ENCODE results near the gene EIF2A.
A peak's percentile ranks its signal among the peaks of the same experiment; 100 is the strongest.
"Not testable (repeated sequence)": the region's sequence is repeated elsewhere in the genome, so short reads cannot be mapped to it uniquely, and the experiment has no call there.

The EIF2A gene

DNA sequence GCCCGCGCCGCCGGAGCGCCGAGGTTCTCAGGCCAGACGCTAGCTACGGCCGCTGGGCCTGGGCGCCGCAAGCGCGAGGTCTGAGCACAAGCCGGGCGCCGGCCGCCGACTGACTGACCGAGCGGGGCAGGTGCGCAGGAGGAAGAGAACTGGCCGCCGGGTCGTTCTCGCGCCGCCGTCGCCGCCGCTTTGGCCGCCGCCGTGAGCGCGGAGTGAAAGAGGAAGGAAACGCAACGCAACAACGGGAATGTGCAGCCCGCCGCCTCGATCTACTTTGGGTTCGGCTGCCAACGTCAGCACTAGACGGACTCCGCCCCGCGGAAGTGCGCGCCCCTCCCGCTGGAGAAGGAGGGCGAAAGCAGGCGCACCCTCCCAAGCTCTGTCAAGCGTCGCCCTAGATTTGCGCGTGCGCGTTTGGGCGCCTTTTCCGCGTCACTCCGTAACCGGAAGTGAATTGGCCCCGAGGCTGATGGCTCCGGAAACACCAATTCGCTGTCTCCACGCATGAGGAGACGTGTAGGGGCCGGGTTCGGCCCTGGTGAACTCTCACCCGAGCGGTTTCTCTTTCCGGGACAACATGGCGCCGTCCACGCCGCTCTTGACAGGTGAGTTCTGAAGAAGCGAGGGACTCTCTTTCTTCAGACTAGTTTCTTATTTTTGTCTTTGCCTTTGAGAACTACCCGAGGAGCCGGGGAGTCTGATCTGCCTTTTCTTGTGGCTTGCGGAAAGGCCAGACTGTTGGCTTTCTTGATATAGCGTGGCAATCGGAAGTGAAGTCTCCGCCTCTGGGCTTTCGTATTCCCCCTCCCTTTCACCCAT lies at the start of gene EIF2A, which contains the start of gene SERP1:
EIF2A (plus strand) TSS at position 562 of the 819 bp plus-strand sequence; CDS start at position 578, 16 bp downstream.
SERP1 (minus strand) TSS at position 271 of the 819 bp plus-strand sequence. CDS start 361 bp downstream, outside the sequence.
- Histone ChIP-seq H3K9me3 (ENCODE audit: insufficient read depth, low read length) (no peaks in the 10 kb centered on the region), H3K9ac (ENCODE audit: low read length) (peak within 1 kb of the TSS; percentile 97), H4K20me1 (ENCODE audit: low read depth, low read length) (peaks cover 14% of the 10 kb centered on the region; the same call in 1 of the 2 replicates), H3K27ac (ENCODE audit: low read depth, low read length) (peak within 1 kb of the TSS; percentile 80), H3F3A (ENCODE audit: insufficient read depth) (peaks cover 1% of the 10 kb centered on the region; the same call in 1 of the 2 replicates), H2AFZ (ENCODE audit: low read depth, low read length, severe bottlenecking) (peak within 1 kb of the TSS; percentile 59), H3K4me3 (ENCODE audit: insufficient read depth, low read length, poor library complexity, severe bottlenecking) (peak within 1 kb of the TSS; percentile 94), H3K27me3 (ENCODE audit: low read length) (no peaks in the 10 kb centered on the region), H3K36me3 (ENCODE audit: low read length) (peaks cover 27% of the 10 kb centered on the region), H3K9me2 (replicated peaks; ENCODE audit: insufficient read depth, low read length) (no peaks in the 10 kb centered on the region), H3K4me2 (ENCODE audit: low read depth, low read length, poor library complexity, severe bottlenecking) (peak within 1 kb of the TSS; percentile 93), H3K79me2 (ENCODE audit: insufficient read depth, low read length) (peaks cover 79% of the 10 kb centered on the region)
- TF ChIP-seq EZH2phosphoT487 (conservative IDR thresholded peaks at IDR 0.05; ENCODE audit: low read length): no peak

GRCh38 chr3:150497956-150498355 lies 48.6 kb upstream of the EIF2A start:
- no peaks in the 10 kb centered on the region for H3K27me3 ChIP-seq (ENCODE audit: low read length)
- H3K9me3 ChIP-seq (ENCODE audit: insufficient read depth, low read length): peaks cover 8% of the 10 kb centered on the region; the same call in 1 of the 2 replicates
- no peak overlapping the region for H3K4me2 ChIP-seq (ENCODE audit: low read depth, low read length, poor library complexity, severe bottlenecking)
- no peaks in the 10 kb centered on the region for H3K9me2 ChIP-seq (replicated peaks; ENCODE audit: insufficient read depth, low read length)
- H2AFZ ChIP-seq (ENCODE audit: low read depth, low read length, severe bottlenecking): no peak overlapping the region
- H4K20me1 ChIP-seq (ENCODE audit: low read depth, low read length): no peaks in the 10 kb centered on the region
- no peak overlapping the region for H3K27ac ChIP-seq (ENCODE audit: low read depth, low read length)
- H3F3A ChIP-seq (ENCODE audit: insufficient read depth): no peaks in the 10 kb centered on the region
- TF ChIP-seq EZH2phosphoT487 (conservative IDR thresholded peaks at IDR 0.05; ENCODE audit: low read length): no peak
- TF ChIP-seq CTCF (IDR thresholded peaks at IDR 0.05; ENCODE audit: insufficient read depth, low read length, poor library complexity, severe bottlenecking): no peak
- H3K79me2 ChIP-seq (ENCODE audit: insufficient read depth, low read length): no peaks in the 10 kb centered on the region
- no peak overlapping the region for H3K9ac ChIP-seq (ENCODE audit: low read length)
- no peaks in the 10 kb centered on the region for H3K36me3 ChIP-seq (ENCODE audit: low read length)
- H3K4me3 ChIP-seq (ENCODE audit: insufficient read depth, low read length, poor library complexity, severe bottlenecking): no peak overlapping the region

GRCh38 chr3:150500960-150501359 lies 45.6 kb upstream of the EIF2A start:
- H3K4me3 ChIP-seq (ENCODE audit: insufficient read depth, low read length, poor library complexity, severe bottlenecking); H2AFZ ChIP-seq (ENCODE audit: low read depth, low read length, severe bottlenecking); H3K36me3 ChIP-seq (ENCODE audit: low read length); H3K79me2 ChIP-seq (ENCODE audit: insufficient read depth, low read length); H3K27ac ChIP-seq (ENCODE audit: low read depth, low read length); H3F3A ChIP-seq (ENCODE audit: insufficient read depth); H3K4me2 ChIP-seq (ENCODE audit: low read depth, low read length, poor library complexity, severe bottlenecking); H3K9me3 ChIP-seq (ENCODE audit: insufficient read depth, low read length); H3K27me3 ChIP-seq (ENCODE audit: low read length); H3K9ac ChIP-seq (ENCODE audit: low read length); H4K20me1 ChIP-seq (ENCODE audit: low read depth, low read length); H3K9me2 ChIP-seq (replicated peaks; ENCODE audit: insufficient read depth, low read length): not testable (repeated sequence)

- Histone ChIP-seq H3K27ac (ENCODE audit: low read depth, low read length) (no peak overlapping the region), H3K4me2 (ENCODE audit: low read depth, low read length, poor library complexity, severe bottlenecking) (no peak overlapping the region), H4K20me1 (ENCODE audit: low read depth, low read length) (no peaks in the 10 kb centered on the region), H2AFZ (ENCODE audit: low read depth, low read length, severe bottlenecking) (no peak overlapping the region), H3K9ac (ENCODE audit: low read length) (no peak overlapping the region), H3K79me2 (ENCODE audit: insufficient read depth, low read length) (no peaks in the 10 kb centered on the region), H3F3A (ENCODE audit: insufficient read depth) (no peaks in the 10 kb centered on the region), H3K9me2 (replicated peaks; ENCODE audit: insufficient read depth, low read length) (no peaks in the 10 kb centered on the region), H3K4me3 (ENCODE audit: insufficient read depth, low read length, poor library complexity, severe bottlenecking) (no peak overlapping the region), H3K9me3 (ENCODE audit: insufficient read depth, low read length) (peaks cover 8% of the 10 kb centered on the region; the same call in 1 of the 2 replicates), H3K36me3 (ENCODE audit: low read length) (no peaks in the 10 kb centered on the region), H3K27me3 (ENCODE audit: low read length) (no peaks in the 10 kb centered on the region)
- TF ChIP-seq EZH2phosphoT487 (conservative IDR thresholded peaks at IDR 0.05; ENCODE audit: low read length): no peak
- no peak for TF ChIP-seq CTCF (IDR thresholded peaks at IDR 0.05; ENCODE audit: insufficient read depth, low read length, poor library complexity, severe bottlenecking)
Observed at GRCh38 chr3:150503402-150504099, 43.0 kb upstream of the EIF2A start.
